Liver (tissue), 3 donors: ENCODE measurements around the gene LAMP2.

Source experiments
- FOXA1 ChIP-seq: IDR thresholded peaks from 2 replicates; pipeline ENCODE4 v1.6.1; 2016; ENCODE audit warnings: antibody characterized with exemption
- GABPA ChIP-seq, 2 donors: IDR thresholded peaks in 1 of 2; conservative IDR thresholded peaks in 1 of 2; 2 replicates each; pipeline ENCODE4 v1.6.1; 2016; ENCODE audit warnings: antibody characterized with exemption in 2 of 2, mild to moderate bottlenecking in 1 of 2, moderate library complexity in 1 of 2
- HNF4A ChIP-seq, 2 donors: conservative IDR thresholded peaks; 2 replicates each; pipeline ENCODE4 v1.6.1; 2016; ENCODE audit warnings: antibody characterized with exemption in 2 of 2, mild to moderate bottlenecking in 2 of 2
- HNF4G ChIP-seq: IDR thresholded peaks from 2 replicates; pipeline ENCODE4 v1.6.1; 2016; ENCODE audit warnings: antibody characterized with exemption
- JUND ChIP-seq, 2 donors: IDR thresholded peaks; 2 replicates each; pipeline ENCODE4 v1.6.1; 2016; ENCODE audit warnings: antibody characterized with exemption in 2 of 2
- RAD21 ChIP-seq, 2 donors: IDR thresholded peaks; 2 replicates each; pipeline ENCODE4 v1.6.1; 2016; ENCODE audit warnings: antibody characterized with exemption in 2 of 2, mild to moderate bottlenecking in 2 of 2
- RXRA ChIP-seq, 2 donors: IDR thresholded peaks; 2 replicates each; pipeline ENCODE4 v1.6.1; 2017 to 2018; ENCODE audit warnings: antibody characterized with exemption in 2 of 2, mild to moderate bottlenecking in 1 of 2
- TAF1 ChIP-seq: conservative IDR thresholded peaks from 2 replicates; pipeline ENCODE4 v1.6.1; 2016; ENCODE audit warnings: antibody characterized with exemption, mild to moderate bottlenecking
- YY1 ChIP-seq: IDR thresholded peaks from 2 replicates; pipeline ENCODE4 v1.6.1; 2016; ENCODE audit warnings: antibody characterized with exemption, mild to moderate bottlenecking
- TF ChIP-seq, protein P1 (sequence below): fragments of 150-350 bp; IDR thresholded peaks from 2 replicates; pipeline ENCODE4 v1.5.1; 2017; ENCODE audit warnings: improper control_type of control experiment, low read depth, low read length; ENCODE audit not compliant: missing input control
- TF ChIP-seq, protein P2 (sequence below): IDR thresholded peaks from 2 replicates; pipeline ENCODE4 v1.6.1; 2016; ENCODE audit warnings: antibody characterized with exemption
- TF ChIP-seq, protein P3 (sequence below): IDR thresholded peaks from 2 replicates; pipeline ENCODE4 v1.6.1; 2016; ENCODE audit warnings: antibody characterized with exemption, mild to moderate bottlenecking
- TF ChIP-seq, protein P4 (sequence below): IDR thresholded peaks from 2 replicates; pipeline ENCODE4 v1.6.1; 2016; ENCODE audit warnings: antibody characterized with exemption
- TF ChIP-seq, protein P5 (sequence below): IDR thresholded peaks from 2 replicates; pipeline ENCODE4 v1.6.1; 2016; ENCODE audit warnings: antibody characterized with exemption
- donor health status: healthy.
- donor health status: healthy.

DNA sequence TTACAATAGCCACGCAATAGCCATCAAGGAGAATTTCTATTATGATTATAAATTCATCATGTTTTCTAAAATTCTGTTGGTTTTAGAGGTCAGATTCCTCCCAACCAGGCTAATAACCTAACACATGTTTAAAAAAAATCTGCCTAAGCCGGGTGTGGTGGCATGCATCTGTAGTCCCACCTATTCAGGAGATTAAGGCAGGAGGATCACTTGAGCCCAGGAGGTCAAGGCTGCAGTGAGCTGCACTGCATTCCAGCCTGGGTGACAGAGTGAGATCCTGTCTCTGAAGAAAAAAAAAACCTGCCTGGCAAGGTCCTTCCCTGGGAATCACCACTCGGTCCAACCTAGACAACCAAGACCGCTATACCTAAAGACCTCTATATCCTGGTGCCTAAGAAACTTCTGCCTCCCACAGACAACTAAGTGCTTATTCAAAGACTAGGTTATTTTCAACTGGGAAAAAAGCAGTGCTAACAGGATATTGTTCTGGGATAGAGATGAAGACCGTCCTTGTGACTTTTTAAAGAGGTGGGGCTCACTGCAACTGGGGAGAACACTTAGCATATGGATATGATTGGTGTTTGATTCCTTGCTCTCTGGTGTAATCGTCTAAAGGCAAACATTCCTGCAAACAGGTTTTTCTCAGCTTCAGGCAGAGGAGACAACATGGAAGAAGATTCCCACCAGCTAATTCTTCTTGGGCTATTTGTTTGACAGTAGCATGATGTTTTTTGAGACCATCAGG, 89.0 kb downstream of the LAMP2 start:
- TF ChIP-seq HNF4G (no peak), YY1 (no peak), RXRA (IDR thresholded peaks at IDR 0.05) (no peak), GABPA (IDR thresholded peaks at IDR 0.05 in 1 of 2, conservative IDR thresholded peaks at IDR 0.05 in 1 of 2) (no peak), RAD21 (IDR thresholded peaks at IDR 0.05) (no peak), JUND (IDR thresholded peaks at IDR 0.05) (no peak), TAF1 (no peak), FOXA1 (no peak), HNF4A (conservative IDR thresholded peaks at IDR 0.05) (no peak)
- TF ChIP-seq, protein P1, sequence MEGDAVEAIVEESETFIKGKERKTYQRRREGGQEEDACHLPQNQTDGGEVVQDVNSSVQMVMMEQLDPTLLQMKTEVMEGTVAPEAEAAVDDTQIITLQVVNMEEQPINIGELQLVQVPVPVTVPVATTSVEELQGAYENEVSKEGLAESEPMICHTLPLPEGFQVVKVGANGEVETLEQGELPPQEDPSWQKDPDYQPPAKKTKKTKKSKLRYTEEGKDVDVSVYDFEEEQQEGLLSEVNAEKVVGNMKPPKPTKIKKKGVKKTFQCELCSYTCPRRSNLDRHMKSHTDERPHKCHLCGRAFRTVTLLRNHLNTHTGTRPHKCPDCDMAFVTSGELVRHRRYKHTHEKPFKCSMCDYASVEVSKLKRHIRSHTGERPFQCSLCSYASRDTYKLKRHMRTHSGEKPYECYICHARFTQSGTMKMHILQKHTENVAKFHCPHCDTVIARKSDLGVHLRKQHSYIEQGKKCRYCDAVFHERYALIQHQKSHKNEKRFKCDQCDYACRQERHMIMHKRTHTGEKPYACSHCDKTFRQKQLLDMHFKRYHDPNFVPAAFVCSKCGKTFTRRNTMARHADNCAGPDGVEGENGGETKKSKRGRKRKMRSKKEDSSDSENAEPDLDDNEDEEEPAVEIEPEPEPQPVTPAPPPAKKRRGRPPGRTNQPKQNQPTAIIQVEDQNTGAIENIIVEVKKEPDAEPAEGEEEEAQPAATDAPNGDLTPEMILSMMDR, result no peak
- TF ChIP-seq, protein P2, sequence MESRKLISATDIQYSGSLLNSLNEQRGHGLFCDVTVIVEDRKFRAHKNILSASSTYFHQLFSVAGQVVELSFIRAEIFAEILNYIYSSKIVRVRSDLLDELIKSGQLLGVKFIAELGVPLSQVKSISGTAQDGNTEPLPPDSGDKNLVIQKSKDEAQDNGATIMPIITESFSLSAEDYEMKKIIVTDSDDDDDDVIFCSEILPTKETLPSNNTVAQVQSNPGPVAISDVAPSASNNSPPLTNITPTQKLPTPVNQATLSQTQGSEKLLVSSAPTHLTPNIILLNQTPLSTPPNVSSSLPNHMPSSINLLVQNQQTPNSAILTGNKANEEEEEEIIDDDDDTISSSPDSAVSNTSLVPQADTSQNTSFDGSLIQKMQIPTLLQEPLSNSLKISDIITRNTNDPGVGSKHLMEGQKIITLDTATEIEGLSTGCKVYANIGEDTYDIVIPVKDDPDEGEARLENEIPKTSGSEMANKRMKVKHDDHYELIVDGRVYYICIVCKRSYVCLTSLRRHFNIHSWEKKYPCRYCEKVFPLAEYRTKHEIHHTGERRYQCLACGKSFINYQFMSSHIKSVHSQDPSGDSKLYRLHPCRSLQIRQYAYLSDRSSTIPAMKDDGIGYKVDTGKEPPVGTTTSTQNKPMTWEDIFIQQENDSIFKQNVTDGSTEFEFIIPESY, result no peak
- TF ChIP-seq, protein P3, sequence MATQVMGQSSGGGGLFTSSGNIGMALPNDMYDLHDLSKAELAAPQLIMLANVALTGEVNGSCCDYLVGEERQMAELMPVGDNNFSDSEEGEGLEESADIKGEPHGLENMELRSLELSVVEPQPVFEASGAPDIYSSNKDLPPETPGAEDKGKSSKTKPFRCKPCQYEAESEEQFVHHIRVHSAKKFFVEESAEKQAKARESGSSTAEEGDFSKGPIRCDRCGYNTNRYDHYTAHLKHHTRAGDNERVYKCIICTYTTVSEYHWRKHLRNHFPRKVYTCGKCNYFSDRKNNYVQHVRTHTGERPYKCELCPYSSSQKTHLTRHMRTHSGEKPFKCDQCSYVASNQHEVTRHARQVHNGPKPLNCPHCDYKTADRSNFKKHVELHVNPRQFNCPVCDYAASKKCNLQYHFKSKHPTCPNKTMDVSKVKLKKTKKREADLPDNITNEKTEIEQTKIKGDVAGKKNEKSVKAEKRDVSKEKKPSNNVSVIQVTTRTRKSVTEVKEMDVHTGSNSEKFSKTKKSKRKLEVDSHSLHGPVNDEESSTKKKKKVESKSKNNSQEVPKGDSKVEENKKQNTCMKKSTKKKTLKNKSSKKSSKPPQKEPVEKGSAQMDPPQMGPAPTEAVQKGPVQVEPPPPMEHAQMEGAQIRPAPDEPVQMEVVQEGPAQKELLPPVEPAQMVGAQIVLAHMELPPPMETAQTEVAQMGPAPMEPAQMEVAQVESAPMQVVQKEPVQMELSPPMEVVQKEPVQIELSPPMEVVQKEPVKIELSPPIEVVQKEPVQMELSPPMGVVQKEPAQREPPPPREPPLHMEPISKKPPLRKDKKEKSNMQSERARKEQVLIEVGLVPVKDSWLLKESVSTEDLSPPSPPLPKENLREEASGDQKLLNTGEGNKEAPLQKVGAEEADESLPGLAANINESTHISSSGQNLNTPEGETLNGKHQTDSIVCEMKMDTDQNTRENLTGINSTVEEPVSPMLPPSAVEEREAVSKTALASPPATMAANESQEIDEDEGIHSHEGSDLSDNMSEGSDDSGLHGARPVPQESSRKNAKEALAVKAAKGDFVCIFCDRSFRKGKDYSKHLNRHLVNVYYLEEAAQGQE, result no peak
- TF ChIP-seq, protein P4, sequence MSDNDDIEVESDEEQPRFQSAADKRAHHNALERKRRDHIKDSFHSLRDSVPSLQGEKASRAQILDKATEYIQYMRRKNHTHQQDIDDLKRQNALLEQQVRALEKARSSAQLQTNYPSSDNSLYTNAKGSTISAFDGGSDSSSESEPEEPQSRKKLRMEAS, result no peak
- TF ChIP-seq, protein P5, sequence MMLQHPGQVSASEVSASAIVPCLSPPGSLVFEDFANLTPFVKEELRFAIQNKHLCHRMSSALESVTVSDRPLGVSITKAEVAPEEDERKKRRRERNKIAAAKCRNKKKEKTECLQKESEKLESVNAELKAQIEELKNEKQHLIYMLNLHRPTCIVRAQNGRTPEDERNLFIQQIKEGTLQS, result no peak
